M059J (cell line): ENCODE results near the gene DLL3. TPM values are rescaled to one million over a fixed set of nuclear protein-coding genes. Genes with fewer than 3 reads are reported as not detected.

Experiments
- DNase-seq: peaks from one replicate; pipeline ENCODE4 v3.0.0-alpha.2; 2012; ENCODE audit warnings: low read depth
- total RNA-seq: library from RNA; depleted of rRNA; stranded (reverse); fragments of >200 nt; shearing (Covaris generic); gene quantifications from 2 replicates; pipeline ENCODE4 v1.2.3, GENCODE V29; 2014

DLL3 gene
- total RNA-seq, 1 experiment from 2014 or later, result 0.86 TPM

GRCh38 chr19:39516270-39516669, 17.5 kb downstream of the DLL3 start:
- DNase-seq, result no peak

DNA sequence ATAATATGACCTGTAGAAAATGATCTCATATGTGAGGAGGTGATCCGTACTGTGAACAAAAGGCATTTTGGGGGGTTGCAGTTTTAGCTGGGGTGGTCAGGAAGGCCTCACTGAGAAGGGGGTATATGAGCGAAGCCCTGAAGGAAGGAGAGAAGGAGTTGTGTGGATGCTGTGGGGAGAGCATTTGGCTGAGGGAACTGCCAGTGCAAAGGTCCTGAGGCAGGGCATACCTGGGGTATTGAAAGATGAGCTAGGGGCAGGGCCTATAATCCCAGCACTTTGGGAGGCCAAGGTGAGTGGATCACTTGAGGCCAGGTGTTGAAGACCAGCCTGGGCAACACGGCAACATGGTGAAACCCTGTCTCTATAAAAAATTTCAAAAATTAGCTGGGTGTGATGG, 18.7 kb downstream of the DLL3 start:
- no peak for DNase-seq

DNA sequence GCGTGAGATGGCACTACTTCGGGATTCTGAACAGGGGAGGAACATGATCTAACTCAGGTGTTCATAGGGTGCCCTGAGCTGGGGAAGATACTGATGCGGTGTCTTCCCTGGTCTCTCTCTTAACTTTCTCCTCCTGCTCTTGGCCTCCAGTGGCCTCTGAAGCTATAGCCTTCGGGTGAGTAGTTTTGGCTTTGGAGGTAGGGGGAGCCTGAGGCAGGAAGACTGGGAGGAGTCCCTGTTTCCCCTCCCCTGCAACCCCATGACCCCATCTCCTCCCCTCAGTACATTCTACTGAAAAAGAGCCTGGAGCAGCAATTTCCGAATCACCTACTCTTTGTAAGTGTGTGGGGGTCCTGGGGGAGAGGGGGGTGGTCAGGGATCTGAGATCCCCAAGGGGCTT, 19.7 kb downstream of the DLL3 start:
- no peak for DNase-seq

- DNase-seq, result no peak
These were observed 20.2 kb downstream of the DLL3 start for GRCh38 chr19:39518975-39519374.

DNA sequence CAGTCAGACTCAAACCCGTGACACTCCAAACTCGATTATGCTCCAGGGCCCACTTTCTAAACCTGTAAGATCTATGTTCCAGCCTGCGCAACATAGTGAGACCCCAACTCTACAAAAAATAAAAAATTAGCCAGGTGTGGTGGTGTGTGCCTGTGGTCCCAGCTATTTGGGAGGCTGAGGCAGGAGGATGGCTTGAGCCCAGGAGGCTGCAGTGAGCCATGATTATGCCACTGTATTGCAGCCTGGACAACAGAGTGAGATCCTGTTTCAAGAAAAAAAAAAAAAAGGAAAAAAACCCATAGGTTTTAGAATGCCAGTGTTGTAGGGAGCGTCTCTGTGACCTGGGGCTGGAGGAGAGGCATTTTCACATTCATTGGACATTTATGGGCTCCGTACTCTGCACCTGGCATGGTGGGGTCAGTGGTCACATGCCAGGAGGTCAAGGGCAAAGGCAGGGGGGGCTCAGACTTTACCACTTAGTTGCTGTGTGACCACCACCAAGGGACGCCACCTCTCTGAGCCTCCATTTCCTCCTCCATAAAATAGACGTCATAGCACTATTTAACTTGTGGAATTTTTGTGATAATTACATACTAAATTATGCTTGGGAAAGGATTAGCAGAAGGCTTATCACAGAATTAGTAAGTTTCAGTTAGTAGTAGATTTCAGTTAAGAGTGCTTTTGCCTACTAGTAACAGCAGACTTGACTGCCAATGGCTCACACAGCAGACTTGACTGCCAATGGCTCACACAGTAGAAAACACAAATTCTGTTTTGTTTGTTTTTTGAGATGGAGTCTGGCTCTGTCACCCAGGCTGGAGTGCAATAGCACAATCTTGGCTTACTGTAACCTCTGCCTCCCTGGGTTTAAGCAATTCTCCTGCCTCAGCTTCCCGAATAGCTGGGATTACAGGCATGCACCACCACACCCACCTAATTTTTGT, 22.1 kb downstream of the DLL3 start:
- no peak for DNase-seq

DNA sequence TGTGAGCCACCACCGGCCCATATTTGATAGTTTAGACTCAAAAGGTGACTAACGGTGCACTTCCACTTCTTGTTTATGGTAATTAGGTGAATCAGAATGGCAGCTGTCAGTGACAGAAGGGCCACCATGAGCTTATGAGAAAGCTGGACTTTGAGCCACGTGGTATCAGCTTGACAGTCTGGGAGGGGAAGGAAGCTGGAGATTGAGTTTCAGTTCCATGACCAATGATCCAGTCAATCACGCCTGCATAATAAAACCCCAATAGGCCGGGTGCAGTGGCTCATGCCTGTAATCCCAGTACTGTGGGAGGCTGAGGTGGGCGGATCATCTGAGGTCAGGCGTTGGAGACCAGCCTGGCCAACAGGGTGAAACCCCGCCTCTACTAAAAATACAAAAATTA, 25.7 kb downstream of the DLL3 start:
- DNase-seq, result no peak

DNA sequence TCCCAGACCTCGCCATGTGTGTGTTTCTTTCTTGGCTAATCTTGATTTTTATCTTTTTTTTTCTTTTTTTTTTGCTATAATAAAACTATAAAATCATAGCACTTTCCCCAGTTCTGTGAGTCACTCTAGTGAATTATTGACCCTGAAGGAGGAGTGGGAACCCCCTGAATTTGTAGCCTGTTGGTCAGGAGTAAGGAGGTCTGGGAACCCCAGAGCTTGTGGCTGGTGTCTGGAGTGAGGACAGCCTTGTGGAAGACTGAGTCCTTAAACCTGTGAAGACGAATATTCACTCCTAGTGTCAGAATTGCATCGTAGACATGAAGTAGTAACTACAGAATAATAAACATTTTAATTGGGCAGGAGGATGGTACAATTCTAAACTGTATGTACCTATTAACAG, 26.5 kb downstream of the DLL3 start:
- DNase-seq, result no peak

DNA sequence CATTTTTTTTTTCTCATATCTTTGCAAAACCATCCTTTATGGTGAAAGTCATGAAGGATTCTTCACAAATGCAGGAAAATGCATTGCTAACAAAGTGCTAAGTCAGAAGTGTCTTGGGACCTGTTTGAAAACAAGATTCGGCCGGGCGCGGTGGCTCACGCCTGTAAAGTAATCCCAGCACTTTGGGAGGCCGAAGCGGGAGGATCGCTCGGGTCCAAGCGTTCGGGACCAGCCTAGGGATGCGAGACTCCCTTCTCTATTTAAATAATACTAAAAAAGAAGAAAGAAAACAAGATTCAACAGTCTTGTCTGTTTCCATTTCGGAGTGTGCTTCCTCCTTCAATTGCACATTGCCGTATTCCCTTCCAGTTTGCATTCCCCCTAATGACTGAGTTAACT, 33.1 kb downstream of the DLL3 start:
- DNase-seq, result no peak

GRCh38 chr19:39532233-39533002, 33.7 kb downstream of the DLL3 start, which contains the start of gene EID2B:
EID2B (minus strand) TSS chr19:39532852; CDS start chr19:39532802, 50 bp downstream.
- DNase-seq, result peak; percentile 93

DNA sequence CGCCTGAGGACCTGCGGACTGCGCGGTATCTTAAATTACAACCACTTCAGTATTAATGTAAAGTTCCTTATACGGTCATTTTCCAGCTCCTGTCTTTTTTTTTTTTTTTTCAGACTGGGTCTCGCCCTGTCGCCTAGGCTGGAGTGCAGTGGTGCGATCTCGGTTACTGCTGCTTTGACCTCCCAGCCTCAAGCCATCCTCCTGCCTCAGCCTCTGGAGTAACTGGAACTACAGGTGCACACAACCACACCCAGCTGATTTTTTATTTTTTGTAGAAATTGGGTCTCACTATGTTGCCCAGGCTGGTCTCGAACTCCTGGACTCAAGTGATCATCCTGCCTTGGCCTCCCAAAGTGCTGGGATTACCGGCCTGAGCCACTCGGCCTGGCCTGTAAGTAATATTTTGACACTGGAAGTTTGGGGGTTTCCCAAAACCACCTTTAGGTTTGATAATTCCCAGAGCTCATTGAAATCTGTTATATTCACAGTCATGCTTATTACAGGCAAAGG, 34.3 kb downstream of the DLL3 start:
- no peak for DNase-seq

GRCh38 chr19:39533791-39534190, 35.0 kb downstream of the DLL3 start:
- DNase-seq, result no peak

DNA sequence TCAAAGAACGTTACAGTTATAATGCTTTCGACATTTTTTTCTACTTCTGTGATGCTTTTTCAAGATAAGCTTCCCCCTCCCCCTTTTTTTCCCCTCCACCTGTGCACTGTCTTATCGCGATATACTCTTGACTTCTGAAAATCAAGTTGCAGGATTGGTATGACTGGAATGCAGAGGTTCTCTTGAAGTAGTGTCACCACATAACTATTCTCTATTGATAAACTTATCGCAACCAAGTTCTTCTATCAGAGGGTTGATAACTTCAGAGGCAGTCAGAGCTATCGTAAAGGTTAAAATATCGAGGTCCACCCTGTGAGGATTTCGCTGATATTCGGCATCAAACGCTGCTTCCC, 40.4 kb downstream of the DLL3 start:
- DNase-seq, result no peak

- peak; percentile 89 for DNase-seq
These were observed 41.0 kb downstream of the DLL3 start, which contains the start of gene EID2 for GRCh38 chr19:39539518-39540332. EID2 (minus strand) TSS chr19:39540161; CDS start chr19:39540079, 82 bp downstream.

DNA sequence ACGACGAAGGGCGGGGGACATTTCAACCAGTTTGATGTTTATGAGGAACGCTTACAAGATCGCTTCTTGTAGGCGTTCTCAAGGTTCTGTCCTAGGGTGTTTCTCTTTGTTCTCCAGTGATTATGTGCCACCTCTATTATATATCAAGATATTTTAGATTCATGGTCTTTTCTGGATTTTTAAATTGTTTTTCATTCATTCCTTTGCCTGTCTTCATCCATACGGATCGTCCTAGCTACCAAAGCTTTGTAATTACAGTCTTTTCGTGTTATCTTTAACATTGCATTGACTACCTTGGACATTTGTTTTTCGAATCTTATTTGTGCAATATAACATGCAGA, 41.6 kb downstream of the DLL3 start:
- DNase-seq, result no peak

DNA sequence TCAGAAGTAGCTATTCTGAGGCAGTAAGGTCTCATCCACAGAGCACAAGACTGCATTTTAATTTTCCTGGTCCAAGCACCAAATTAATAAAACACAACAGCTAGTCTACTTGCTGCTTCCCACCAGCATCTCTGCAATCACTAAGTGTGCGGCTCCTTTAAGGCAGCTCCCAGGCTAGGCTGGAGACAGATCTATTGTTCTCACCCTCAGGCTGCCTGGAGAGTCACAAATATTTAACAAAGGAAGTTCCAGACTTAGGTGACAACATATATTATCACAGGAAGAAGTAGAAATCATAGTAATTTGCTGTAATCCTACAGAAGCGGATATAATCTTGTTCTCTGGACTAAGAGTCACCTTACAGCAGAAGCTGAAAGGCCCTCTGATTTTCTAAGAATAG, 43.5 kb downstream of the DLL3 start:
- no peak for DNase-seq

DNA sequence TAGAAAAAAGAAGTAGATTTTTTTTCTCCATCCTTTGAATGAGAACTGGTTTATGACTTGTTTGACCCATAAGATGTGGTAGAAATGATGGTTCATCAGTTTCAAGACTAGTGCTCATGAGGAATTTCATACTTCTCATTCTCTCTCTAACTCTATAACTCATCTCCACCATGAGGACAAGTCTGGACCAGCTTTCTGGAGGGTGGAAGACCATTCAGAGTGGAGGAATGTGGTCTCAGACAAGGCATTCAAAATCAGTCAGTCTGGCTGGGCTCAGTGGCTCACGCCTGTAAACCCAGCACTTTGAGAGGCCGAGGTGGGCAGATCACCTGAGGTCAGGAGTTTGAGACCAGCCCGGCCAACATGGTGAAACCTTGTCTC, 44.7 kb downstream of the DLL3 start:
- no peak for DNase-seq

GRCh38 chr19:39544226-39544903, 45.6 kb downstream of the DLL3 start:
- DNase-seq, result peak; percentile 67

DNA sequence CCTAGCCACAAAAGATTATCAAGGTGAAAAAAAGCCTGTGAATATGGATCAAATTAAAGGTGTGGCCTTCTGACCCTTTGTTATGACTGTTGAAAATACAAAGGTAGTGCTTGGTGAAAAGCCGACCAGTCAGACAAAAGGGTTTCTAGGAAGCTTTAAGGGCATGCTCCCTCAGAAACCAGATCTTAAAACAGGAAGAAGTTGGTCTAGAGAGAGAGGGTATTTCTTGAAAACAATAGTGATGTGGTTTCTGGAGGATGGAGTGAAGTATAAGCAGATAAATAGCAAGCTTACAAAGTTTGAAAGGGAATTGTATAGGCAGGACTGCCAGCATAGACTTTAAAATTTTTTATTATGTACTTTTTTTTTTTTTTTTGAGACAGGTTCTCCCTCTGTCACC, 46.2 kb downstream of the DLL3 start:
- DNase-seq, result no peak

DNA sequence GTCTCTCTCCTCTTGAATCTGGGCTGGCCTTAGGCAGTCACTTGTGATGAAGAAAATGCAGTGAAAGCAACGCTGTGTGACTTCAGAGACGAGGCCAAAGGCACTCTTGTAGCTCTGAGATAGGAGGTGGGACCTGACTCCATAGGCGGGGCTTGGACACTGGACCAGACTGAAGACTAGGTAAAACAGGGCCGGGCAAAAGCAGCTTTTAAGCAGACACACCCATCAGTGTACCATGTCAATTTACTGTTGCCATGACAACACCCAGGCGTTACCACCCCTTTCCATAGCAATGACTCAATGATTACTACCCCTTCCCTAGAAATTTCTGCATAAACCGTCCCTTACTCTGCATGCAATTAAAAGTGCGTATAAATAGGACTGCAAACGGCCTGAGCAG, 47.9 kb downstream of the DLL3 start:
- DNase-seq, result peak; percentile 32

- no peak for DNase-seq
These were observed 51.5 kb downstream of the DLL3 start for GRCh38 chr19:39550197-39550596.

- no peak for DNase-seq
These were observed 54.4 kb downstream of the DLL3 start for GRCh38 chr19:39553082-39553652.
